HG03520 (cell line): ENCODE data around the gene OPCML.

Experiments used
- ATAC-seq: cut with Tn5 transposase; IDR thresholded peaks from one replicate; pipeline ENCODE4 v1.9.1; 2021; ENCODE audit warnings: mild to moderate bottlenecking, moderate library complexity; ENCODE audit not compliant: unreplicated experiment

Gene OPCML

GRCh38 chr11:132472411-132473172 is 1059.7 kb downstream of the OPCML start:
- no peak for ATAC-seq

- ATAC-seq, result no peak
Observed at GRCh38 chr11:132471466-132471865, 1060.8 kb downstream of the OPCML start.

- ATAC-seq, result no peak
Observed at GRCh38 chr11:132466983-132467382, 1065.3 kb downstream of the OPCML start.

- ATAC-seq, result no peak
Observed at GRCh38 chr11:132464939-132465338, 1067.4 kb downstream of the OPCML start.

- ATAC-seq, result no peak
Observed at GRCh38 chr11:132464003-132464342, 1068.3 kb downstream of the OPCML start.

- ATAC-seq, result no peak
Observed at GRCh38 chr11:132463295-132464002, 1068.9 kb downstream of the OPCML start.

GRCh38 chr11:132459736-132460135 is 1072.6 kb downstream of the OPCML start:
- no peak for ATAC-seq

- ATAC-seq, result no peak
Observed at GRCh38 chr11:132457445-132457844, 1074.9 kb downstream of the OPCML start.

- ATAC-seq, result no peak
Observed at GRCh38 chr11:132456751-132457328, 1075.5 kb downstream of the OPCML start.

GRCh38 chr11:132455044-132455443 is 1077.3 kb downstream of the OPCML start:
- ATAC-seq, result no peak

- no peak for ATAC-seq
Observed at GRCh38 chr11:132453406-132453805, 1078.9 kb downstream of the OPCML start.

GRCh38 chr11:132452616-132453015 is 1079.7 kb downstream of the OPCML start:
- ATAC-seq, result no peak

GRCh38 chr11:132451942-132452601 is 1080.2 kb downstream of the OPCML start:
- no peak for ATAC-seq

- no peak for ATAC-seq
Observed at GRCh38 chr11:132450631-132451030, 1081.7 kb downstream of the OPCML start.

GRCh38 chr11:132448334-132448995 is 1083.8 kb downstream of the OPCML start:
- ATAC-seq, result no peak

- ATAC-seq, result no peak
Observed at GRCh38 chr11:132447761-132448160, 1084.5 kb downstream of the OPCML start.

GRCh38 chr11:132445859-132446291 is 1086.4 kb downstream of the OPCML start:
- ATAC-seq, result no peak

- ATAC-seq, result no peak
Observed at GRCh38 chr11:132444911-132445310, 1087.4 kb downstream of the OPCML start.

GRCh38 chr11:132439711-132440255 is 1092.5 kb downstream of the OPCML start:
- ATAC-seq, result no peak

GRCh38 chr11:132438418-132438817 is 1093.9 kb downstream of the OPCML start:
- no peak for ATAC-seq
